Omental fat pad (tissue), 4 donors: ENCODE measurements around the gene NUP153. TPM values are rescaled to one million over a fixed set of nuclear protein-coding genes. Genes with fewer than 3 reads are reported as not detected.

Source experiments
- ATAC-seq: fragments of 150-250 bp; one replicate; pipeline ENCODE4 v1.9.1; 2016; ENCODE audit warnings: mild to moderate bottlenecking, moderate library complexity; ENCODE audit not compliant: low FRiP score
- DNase-seq: peaks from one replicate; pipeline ENCODE4 v3.0.0-alpha.2; 2019; ENCODE audit warnings: low spot score
- total RNA-seq, 4 donors: library from RNA; depleted of rRNA; stranded (reverse); fragments of >200 nt; gene quantifications; one replicate each; pipeline ENCODE4 v1.1.0, GENCODE V29; 2016
- TF ChIP-seq, protein P1 (sequence below), 3 donors: fragments of 450-650 bp; IDR thresholded peaks; one replicate each; pipeline ENCODE4 v1.5.1; 2016 to 2017; ENCODE audit warnings: antibody characterized with exemption in 3 of 3, mild to moderate bottlenecking in 3 of 3, moderate library complexity in 2 of 3

Gene NUP153
- total RNA-seq, 4 donors from 2014 or later: 32.7 to 80.6 (median 44.0) TPM

DNA sequence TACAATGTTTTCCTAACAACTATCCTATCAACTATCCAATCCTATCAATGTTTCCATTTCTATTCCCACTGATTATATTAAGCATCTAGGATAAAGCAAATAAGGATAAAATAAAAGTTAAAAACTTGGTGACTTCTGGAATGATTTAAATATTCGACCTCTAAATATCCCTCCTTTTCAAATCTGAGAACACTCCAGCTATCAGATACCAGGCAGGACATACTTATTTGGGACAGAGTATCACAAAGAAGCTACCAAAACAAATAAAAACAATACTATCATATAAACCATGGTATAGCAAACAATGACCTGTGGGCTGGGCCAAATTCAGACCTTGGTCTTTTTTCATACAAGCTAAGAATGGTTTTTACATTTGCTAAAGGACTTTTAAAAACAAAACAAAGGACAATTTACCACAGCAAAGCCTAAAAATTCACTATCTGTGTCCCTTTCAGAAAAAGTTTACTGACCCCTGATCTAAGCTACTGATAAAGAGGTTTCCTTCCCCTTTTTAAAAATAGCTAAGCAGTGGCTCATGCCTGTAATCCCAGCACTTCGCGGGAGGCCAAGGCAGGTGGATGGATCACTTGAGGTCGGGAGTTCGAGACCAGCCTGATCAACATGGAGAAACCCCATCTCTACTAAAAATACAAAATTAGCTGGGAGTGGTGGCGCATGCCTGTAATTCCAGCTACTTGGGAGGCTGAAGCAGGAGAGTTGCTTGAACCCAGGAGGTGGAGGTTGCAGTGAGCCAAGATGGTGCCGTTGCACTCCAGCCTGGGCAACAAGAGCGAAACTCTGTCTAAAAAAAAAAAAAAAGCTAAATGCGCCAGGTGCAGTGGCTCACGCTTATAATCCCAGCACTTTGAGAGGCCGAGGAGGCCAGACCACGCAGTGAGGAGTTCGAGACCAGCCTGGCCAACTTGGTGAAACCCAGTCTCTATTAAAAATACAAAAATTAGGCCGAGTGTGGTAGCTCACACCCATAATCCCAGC is 6.0 kb downstream of the NUP153 start:
- DNase-seq (no peak), ATAC-seq (no peak)
- TF ChIP-seq, protein P1, sequence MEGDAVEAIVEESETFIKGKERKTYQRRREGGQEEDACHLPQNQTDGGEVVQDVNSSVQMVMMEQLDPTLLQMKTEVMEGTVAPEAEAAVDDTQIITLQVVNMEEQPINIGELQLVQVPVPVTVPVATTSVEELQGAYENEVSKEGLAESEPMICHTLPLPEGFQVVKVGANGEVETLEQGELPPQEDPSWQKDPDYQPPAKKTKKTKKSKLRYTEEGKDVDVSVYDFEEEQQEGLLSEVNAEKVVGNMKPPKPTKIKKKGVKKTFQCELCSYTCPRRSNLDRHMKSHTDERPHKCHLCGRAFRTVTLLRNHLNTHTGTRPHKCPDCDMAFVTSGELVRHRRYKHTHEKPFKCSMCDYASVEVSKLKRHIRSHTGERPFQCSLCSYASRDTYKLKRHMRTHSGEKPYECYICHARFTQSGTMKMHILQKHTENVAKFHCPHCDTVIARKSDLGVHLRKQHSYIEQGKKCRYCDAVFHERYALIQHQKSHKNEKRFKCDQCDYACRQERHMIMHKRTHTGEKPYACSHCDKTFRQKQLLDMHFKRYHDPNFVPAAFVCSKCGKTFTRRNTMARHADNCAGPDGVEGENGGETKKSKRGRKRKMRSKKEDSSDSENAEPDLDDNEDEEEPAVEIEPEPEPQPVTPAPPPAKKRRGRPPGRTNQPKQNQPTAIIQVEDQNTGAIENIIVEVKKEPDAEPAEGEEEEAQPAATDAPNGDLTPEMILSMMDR (IDR thresholded peaks at IDR 0.05): no peak

DNA sequence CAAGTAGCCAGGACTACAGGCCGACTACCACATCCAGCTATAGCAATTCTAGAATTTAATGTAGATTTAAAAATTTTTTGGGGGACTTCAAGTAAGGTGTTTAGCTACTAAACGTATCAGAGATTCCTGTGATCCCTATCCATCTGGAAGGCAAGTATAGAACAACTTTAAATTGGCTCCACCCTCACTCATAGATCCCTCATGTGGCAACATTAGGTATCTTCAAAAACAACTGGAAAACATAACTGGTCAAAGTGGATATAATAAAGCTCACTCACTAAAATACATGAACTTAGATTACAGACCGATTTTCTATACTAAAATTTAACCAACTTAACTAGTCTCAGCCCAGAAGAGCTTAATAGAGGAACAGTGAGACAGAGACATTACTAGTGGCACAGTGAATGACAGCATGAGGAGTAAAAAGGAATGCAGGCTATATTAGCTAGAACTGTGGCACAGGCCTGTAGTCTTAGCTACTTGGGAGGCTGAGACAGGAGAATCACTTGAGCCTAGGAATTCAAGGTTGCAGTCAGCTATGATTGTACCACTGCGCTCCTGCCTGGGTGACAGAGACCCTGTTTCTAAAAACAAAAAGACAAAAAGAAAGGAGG is 14.7 kb downstream of the NUP153 start:
- DNase-seq: no peak
- TF ChIP-seq, protein P1 (IDR thresholded peaks at IDR 0.05): no peak
- no peak for ATAC-seq

DNA sequence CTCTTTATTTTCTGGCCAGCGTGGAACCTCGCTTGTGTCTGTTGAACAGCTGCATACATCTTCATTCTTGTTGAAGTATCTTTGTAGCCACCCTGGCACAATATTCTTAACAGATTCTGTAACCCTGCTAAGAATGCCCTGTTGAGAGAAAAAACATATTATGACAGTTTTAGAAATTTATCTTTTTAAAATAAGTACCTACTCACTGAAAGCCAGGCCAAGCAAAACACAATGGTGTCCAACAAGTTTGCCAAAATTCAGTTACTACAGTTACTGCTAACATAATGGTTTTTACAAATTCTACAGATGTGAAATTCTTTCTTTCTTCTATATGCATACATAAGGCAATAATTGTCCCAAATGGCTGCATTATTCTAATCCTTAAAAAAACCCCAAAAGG is 18.2 kb downstream of the NUP153 start:
- TF ChIP-seq, protein P1 (IDR thresholded peaks at IDR 0.05): no peak
- ATAC-seq (no peak), DNase-seq (no peak)

DNA sequence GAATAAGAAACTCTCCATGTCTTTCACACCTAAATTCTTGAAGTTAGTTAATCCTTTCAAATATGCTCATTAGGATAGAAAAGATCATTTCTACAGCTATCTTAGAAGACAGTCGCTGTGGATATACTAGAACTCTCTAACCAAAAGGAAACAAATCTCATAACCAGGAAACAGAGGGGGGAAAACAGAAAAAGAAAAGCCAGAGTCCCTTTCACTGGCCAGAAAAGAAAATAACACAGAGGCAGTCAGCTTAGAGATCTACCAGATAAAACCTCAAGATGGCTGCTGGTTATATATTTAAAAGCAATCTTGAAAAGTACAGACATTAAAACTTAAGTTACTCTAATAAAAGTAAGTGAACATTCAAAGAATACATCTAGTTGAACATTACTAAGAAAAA is 19.6 kb downstream of the NUP153 start:
- ATAC-seq (no peak), DNase-seq (no peak)
- TF ChIP-seq, protein P1 (IDR thresholded peaks at IDR 0.05): no peak

DNA sequence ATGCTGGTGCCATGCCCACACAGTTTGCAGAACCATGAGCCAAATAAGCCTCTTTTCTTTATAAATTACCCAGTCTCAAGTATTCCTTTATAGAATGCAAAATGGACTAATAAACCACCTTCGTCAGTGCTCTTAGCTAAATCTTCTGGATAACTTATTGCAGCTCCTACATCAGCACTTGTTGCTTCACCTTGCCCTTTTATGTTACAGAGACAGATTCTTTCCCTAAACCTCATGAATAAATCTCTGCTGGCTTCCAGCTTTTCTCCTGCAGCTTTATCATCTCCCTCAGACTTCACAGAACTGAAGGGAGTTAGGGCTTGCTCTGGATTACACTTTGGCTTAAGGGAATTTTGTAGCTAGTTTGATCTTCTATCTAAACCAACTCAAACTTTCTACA is 22.6 kb downstream of the NUP153 start:
- ATAC-seq (no peak), DNase-seq (no peak)
- TF ChIP-seq, protein P1 (IDR thresholded peaks at IDR 0.05): no peak

DNA sequence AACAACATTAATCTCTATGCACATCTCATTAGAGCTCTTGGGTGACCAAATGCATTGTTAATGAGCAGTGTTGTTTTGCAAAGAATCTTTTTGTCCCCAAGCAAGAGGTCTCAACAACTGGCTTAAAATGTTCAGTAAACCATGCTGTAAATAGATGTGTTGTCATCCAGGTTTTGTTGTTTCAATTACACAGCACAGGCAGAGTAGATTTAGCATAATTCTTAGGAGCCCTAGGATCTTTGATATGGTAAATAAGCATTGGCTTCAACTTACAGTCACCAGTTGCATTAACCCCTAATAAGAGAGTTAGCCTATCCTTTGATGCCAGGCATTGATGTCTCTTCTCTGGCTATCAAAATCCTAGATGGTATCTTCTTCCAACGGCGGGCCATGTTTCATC is 23.3 kb downstream of the NUP153 start:
- DNase-seq (no peak), ATAC-seq (no peak)
- TF ChIP-seq, protein P1 (IDR thresholded peaks at IDR 0.05): no peak
